Measurements from ENCODE around the gene PRDM4. TPM values are rescaled to one million over a fixed set of nuclear protein-coding genes. Genes with fewer than 3 reads are reported as not detected.

PRDM4 gene
- total RNA-seq, 2 experiments from 2014 or later, result 24.1 to 24.9 TPM

GRCh38 chr12:107762874-107763273 lies 1.9 kb upstream of the PRDM4 start:
- H3K4me1 Mint-ChIP-seq (ENCODE audit: low read depth), result peaks cover 26% of the 10 kb centered on the region
- peaks cover 11% of the 10 kb centered on the region for H3K27me3 Mint-ChIP-seq (ENCODE audit: low read depth)
- H3K4me3 Mint-ChIP-seq, result no peak overlapping the region
- H3K9me3 Mint-ChIP-seq (ENCODE audit: insufficient read depth), result no peaks in the 10 kb centered on the region
- H3K27ac Mint-ChIP-seq, result no peak overlapping the region
- DNase-seq (no peak), ATAC-seq (no peak)
- ChIA-PET POLR2A (no interaction called here), CTCF (interaction anchor here (0.8 to 1.0 kb wide), 2 partner anchors 122 to 149 kb away, joined by 3 to 5 read pairs; no protein-coding TSS in a partner anchor)
- peaks cover 6% of the 10 kb centered on the region for H3K36me3 Mint-ChIP-seq (ENCODE audit: low read depth)

DNA sequence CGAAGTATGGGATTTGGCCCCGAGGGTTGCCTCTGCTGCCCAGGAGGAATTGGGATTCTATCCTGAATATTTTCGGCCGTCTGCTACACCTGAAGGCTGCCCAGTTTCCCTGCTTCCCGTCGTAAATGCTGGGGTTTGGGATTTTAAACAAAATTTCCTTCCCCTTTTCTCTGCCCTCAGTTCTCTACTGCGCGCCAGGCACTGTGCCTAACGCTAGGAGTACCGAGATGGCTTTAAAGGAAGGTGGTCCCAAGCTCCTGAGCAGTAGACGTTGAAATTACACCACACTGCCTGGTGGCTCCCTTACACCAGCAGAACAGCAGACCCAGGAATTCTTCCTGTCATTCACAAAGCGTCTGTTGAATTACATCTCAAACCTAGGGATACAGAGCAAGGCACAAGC lies 566 bp upstream of the PRDM4 start:
- DNase-seq (no peak), ATAC-seq (no peak)
- Mint-ChIP-seq H3K4me1 (ENCODE audit: low read depth) (peaks cover 32% of the 10 kb centered on the region), H3K27ac (peak overlapping the region; percentile 84), H3K27me3 (ENCODE audit: low read depth) (peaks cover 2% of the 10 kb centered on the region), H3K9me3 (ENCODE audit: insufficient read depth) (no peaks in the 10 kb centered on the region), H3K4me3 (peak overlapping the region; percentile 71), H3K36me3 (ENCODE audit: low read depth) (peaks cover 13% of the 10 kb centered on the region)
- ChIA-PET POLR2A (no interaction called here), CTCF (interaction anchor here (1.0 kb wide), 1 partner anchor 83 kb away, joined by 4 read pairs; no protein-coding TSS in a partner anchor)

GRCh38 chr12:107760207-107760808 lies 629 bp downstream of the PRDM4 start:
- ATAC-seq (peak; percentile 32), DNase-seq (peak; percentile 49)
- H3K9me3 Mint-ChIP-seq (ENCODE audit: insufficient read depth), result no peaks in the 10 kb centered on the region
- peaks cover 17% of the 10 kb centered on the region for H3K36me3 Mint-ChIP-seq (ENCODE audit: low read depth)
- peaks cover 2% of the 10 kb centered on the region for H3K27me3 Mint-ChIP-seq (ENCODE audit: low read depth)
- H3K4me1 Mint-ChIP-seq (ENCODE audit: low read depth), result peaks cover 32% of the 10 kb centered on the region
- peak overlapping the region; percentile 87 for H3K4me3 Mint-ChIP-seq
- peak overlapping the region; percentile 86 for H3K27ac Mint-ChIP-seq
- POLR2A ChIA-PET, result interaction anchor here (0.5 to 1.0 kb wide), 2 partner anchors 75 to 110 kb away, joined by 3 read pairs; no protein-coding TSS in a partner anchor
- CTCF ChIA-PET, result interaction anchor here (1.0 kb wide), 1 partner anchor 127 kb away, joined by 5 read pairs; no protein-coding TSS in a partner anchor

- Mint-ChIP-seq H3K27me3 (ENCODE audit: low read depth) (peaks cover under 1% of the 10 kb centered on the region), H3K4me3 (peak overlapping the region; percentile 87), H3K36me3 (ENCODE audit: low read depth) (peaks cover 19% of the 10 kb centered on the region), H3K9me3 (ENCODE audit: insufficient read depth) (no peaks in the 10 kb centered on the region), H3K27ac (peak overlapping the region; percentile 75), H3K4me1 (ENCODE audit: low read depth) (peaks cover 32% of the 10 kb centered on the region)
- ChIA-PET CTCF (interaction anchor here (1.1 to 1.7 kb wide), 5 partner anchors 9 to 127 kb away, joined by 3 to 5 read pairs (median 4); no protein-coding TSS in a partner anchor), POLR2A (interaction anchor here (1.2 kb wide), 2 partner anchors 26 to 74 kb away, joined by 3 read pairs; no protein-coding TSS in a partner anchor)
- no peak for ATAC-seq
- peak; percentile 38 for DNase-seq
Observed at GRCh38 chr12:107759410-107759809, 1.5 kb downstream of the PRDM4 start.

DNA sequence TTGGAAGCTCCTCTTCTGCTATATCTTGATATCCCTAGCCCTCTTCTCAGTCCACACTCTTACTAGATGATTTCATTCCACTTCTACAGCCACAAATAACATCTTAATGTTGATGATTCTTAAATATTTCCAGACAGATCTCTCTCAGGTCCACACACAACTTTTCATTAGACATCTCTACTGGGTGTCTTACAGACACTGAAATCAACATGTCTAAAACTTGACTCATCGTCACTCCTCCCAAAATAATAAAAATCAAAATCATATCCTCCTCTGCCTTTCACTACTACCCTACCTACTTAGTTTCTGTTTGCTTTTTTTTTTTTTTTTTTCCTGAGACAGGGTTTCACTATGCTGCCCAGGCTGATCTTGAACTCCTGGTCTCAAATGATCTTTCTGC lies 11.9 kb downstream of the PRDM4 start:
- H3K4me3 Mint-ChIP-seq, result no peak overlapping the region
- H3K27me3 Mint-ChIP-seq (ENCODE audit: low read depth), result no peaks in the 10 kb centered on the region
- H3K36me3 Mint-ChIP-seq (ENCODE audit: low read depth), result peaks cover 41% of the 10 kb centered on the region
- no peak overlapping the region for H3K27ac Mint-ChIP-seq
- DNase-seq, result no peak
- ChIA-PET POLR2A (interaction anchor here (0.6 to 1.0 kb wide), 2 partner anchors 9 to 795 kb away, joined by 3 read pairs; no protein-coding TSS in a partner anchor), CTCF (interaction anchor here (1.3 to 1.4 kb wide), 2 partner anchors 8 to 73 kb away, joined by 4 read pairs; no protein-coding TSS in a partner anchor)
- H3K9me3 Mint-ChIP-seq (ENCODE audit: insufficient read depth), result no peaks in the 10 kb centered on the region
- no peaks in the 10 kb centered on the region for H3K4me1 Mint-ChIP-seq (ENCODE audit: low read depth)
- ATAC-seq, result no peak

DNA sequence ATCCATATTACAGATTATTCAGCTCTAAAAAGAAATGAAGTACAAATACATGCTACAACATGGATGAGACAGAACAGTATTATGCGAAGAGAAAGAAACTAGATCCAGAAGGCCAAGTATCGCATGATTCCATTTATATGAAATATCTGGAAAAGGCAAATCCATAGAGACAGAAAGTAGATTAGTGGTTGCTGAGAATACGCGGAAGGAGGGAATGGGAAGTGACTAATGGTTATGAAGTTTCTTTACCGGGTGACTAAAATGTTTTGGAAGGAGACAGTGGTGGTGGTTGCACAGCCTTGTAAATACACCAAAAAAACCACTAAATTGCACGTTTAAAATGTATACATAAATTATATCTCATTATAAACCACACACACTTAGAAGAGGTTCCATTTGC lies 12.5 kb downstream of the PRDM4 start:
- H3K36me3 Mint-ChIP-seq (ENCODE audit: low read depth), result peaks cover 39% of the 10 kb centered on the region
- DNase-seq (no peak), ATAC-seq (no peak)
- no peak overlapping the region for H3K4me3 Mint-ChIP-seq
- H3K4me1 Mint-ChIP-seq (ENCODE audit: low read depth), result no peaks in the 10 kb centered on the region
- H3K27ac Mint-ChIP-seq, result no peak overlapping the region
- H3K9me3 Mint-ChIP-seq (ENCODE audit: insufficient read depth), result no peaks in the 10 kb centered on the region
- ChIA-PET CTCF (interaction anchor here (1.3 to 1.4 kb wide), 2 partner anchors 9 to 72 kb away, joined by 4 read pairs; no protein-coding TSS in a partner anchor), POLR2A (interaction anchor here (0.6 to 1.0 kb wide), 2 partner anchors 9 to 794 kb away, joined by 3 read pairs; no protein-coding TSS in a partner anchor)
- no peaks in the 10 kb centered on the region for H3K27me3 Mint-ChIP-seq (ENCODE audit: low read depth)

- ChIA-PET CTCF (interaction anchor here (0.7 kb wide), 1 partner anchor 775 kb away, joined by 4 read pairs; no protein-coding TSS in a partner anchor), POLR2A (no interaction called here)
- Mint-ChIP-seq H3K27ac (peak overlapping the region; percentile 10), H3K9me3 (ENCODE audit: insufficient read depth) (no peaks in the 10 kb centered on the region), H3K27me3 (ENCODE audit: low read depth) (no peaks in the 10 kb centered on the region), H3K36me3 (ENCODE audit: low read depth) (peaks cover 67% of the 10 kb centered on the region), H3K4me1 (ENCODE audit: low read depth) (peaks cover 13% of the 10 kb centered on the region), H3K4me3 (no peak overlapping the region)
- ATAC-seq, result no peak
- peak; percentile 28 for DNase-seq
Observed at GRCh38 chr12:107736914-107737313, 24.0 kb downstream of the PRDM4 start.

DNA sequence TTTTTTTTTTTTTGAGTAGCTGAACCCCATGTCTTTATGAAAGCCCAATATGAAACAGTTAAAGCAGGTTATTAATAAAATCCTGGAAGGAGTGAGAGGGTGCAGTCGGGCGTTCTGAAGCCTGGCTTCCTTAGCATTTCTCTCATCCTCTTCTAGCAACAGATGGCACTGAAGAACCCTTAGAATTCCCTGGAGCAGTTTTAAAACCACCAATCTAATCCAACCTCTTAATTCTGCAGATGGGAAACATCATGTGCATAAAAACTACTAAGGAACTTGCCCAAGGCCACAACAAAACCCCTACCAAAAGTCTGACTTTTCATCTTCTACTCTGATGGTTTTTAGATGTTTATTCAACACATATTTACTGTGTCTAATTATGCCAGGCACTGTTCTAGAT lies 25.2 kb downstream of the PRDM4 start:
- Mint-ChIP-seq H3K9me3 (ENCODE audit: insufficient read depth) (no peaks in the 10 kb centered on the region), H3K27me3 (ENCODE audit: low read depth) (no peaks in the 10 kb centered on the region), H3K4me1 (ENCODE audit: low read depth) (peaks cover 13% of the 10 kb centered on the region), H3K27ac (no peak overlapping the region), H3K36me3 (ENCODE audit: low read depth) (peaks cover 60% of the 10 kb centered on the region), H3K4me3 (no peak overlapping the region)
- ATAC-seq, result no peak
- ChIA-PET POLR2A (no interaction called here), CTCF (no interaction called here)
- no peak for DNase-seq

- POLR2A ChIA-PET, result interaction anchor here (1.5 kb wide), 1 partner anchor 25 kb away, joined by 3 read pairs; no protein-coding TSS in a partner anchor
Observed at GRCh38 chr12:107734139-107734538, 26.8 kb downstream of the PRDM4 start.

GRCh38 chr12:107732365-107732764 lies 28.6 kb downstream of the PRDM4 start:
- DNase-seq, result no peak
- Mint-ChIP-seq H3K27me3 (ENCODE audit: low read depth) (no peaks in the 10 kb centered on the region), H3K9me3 (ENCODE audit: insufficient read depth) (no peaks in the 10 kb centered on the region), H3K4me3 (no peak overlapping the region), H3K36me3 (ENCODE audit: low read depth) (peaks cover 34% of the 10 kb centered on the region), H3K4me1 (ENCODE audit: low read depth) (peaks cover 9% of the 10 kb centered on the region), H3K27ac (no peak overlapping the region)
- ChIA-PET CTCF (interaction anchor here (1.3 kb wide), 1 partner anchor 153 kb away, joined by 3 read pairs; no protein-coding TSS in a partner anchor), POLR2A (no interaction called here)
- ATAC-seq, result no peak

More at GRCh38 chr12:107734139-107734538, 26.8 kb downstream of the PRDM4 start:
- CTCF ChIA-PET, result no interaction called here
- Mint-ChIP-seq H3K4me3 (no peak overlapping the region), H3K36me3 (ENCODE audit: low read depth) (peaks cover 50% of the 10 kb centered on the region), H3K4me1 (ENCODE audit: low read depth) (peaks cover 13% of the 10 kb centered on the region), H3K27me3 (ENCODE audit: low read depth) (no peaks in the 10 kb centered on the region), H3K9me3 (ENCODE audit: insufficient read depth) (no peaks in the 10 kb centered on the region), H3K27ac (no peak overlapping the region)
- ATAC-seq, result no peak
- DNase-seq, result no peak

GRCh38 chr12:107731366-107731765 lies 29.6 kb downstream of the PRDM4 start:
- H3K27me3 Mint-ChIP-seq (ENCODE audit: low read depth), result no peaks in the 10 kb centered on the region
- H3K36me3 Mint-ChIP-seq (ENCODE audit: low read depth), result peaks cover 25% of the 10 kb centered on the region
- H3K4me3 Mint-ChIP-seq, result no peak overlapping the region
- no peak overlapping the region for H3K27ac Mint-ChIP-seq
- no peak for ATAC-seq
- no peak for DNase-seq
- H3K4me1 Mint-ChIP-seq (ENCODE audit: low read depth), result no peaks in the 10 kb centered on the region
- CTCF ChIA-PET, result interaction anchor here (1.3 kb wide), 1 partner anchor 154 kb away, joined by 3 read pairs; no protein-coding TSS in a partner anchor
- no peaks in the 10 kb centered on the region for H3K9me3 Mint-ChIP-seq (ENCODE audit: insufficient read depth)
- POLR2A ChIA-PET, result no interaction called here

DNA sequence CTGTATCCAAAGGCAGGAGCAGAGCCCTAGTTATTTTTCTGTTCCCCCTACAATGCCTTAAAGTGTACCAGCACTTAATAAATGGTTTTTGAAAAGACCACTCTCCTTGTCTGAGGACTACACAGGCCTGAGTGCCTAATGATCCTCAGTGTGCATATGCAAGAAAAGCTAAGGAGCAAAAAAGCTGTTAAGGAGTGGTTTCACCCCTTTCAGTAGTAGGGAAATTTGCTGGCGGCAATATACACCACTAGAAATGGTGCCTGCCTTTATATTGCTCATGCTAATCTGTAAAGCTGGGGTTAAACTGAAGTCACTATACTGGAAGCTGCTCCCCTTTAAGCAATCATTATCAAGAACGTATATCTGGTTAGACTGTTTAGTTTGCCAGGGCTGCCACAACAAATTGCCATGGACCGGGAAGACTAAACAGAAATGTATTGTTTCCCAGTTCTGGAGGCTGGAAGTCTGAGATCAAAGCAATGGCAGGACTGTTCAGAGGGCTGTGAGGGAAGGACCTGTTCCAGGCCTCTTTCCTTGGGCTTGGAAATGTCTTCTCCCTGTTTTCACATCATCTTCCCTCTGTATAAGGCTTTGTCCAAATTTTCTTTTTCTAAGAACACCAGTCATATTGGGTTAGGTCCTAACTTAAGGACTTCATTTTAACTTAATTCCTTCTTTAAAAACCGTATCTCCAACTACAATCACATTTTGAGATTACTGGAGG lies 30.2 kb downstream of the PRDM4 start:
- ChIA-PET POLR2A (no interaction called here), CTCF (no interaction called here)
- Mint-ChIP-seq H3K9me3 (ENCODE audit: insufficient read depth) (no peaks in the 10 kb centered on the region), H3K27me3 (ENCODE audit: low read depth) (no peaks in the 10 kb centered on the region), H3K27ac (no peak overlapping the region), H3K4me1 (ENCODE audit: low read depth) (no peaks in the 10 kb centered on the region), H3K36me3 (ENCODE audit: low read depth) (peaks cover 19% of the 10 kb centered on the region), H3K4me3 (no peak overlapping the region)
- ATAC-seq, result no peak
- DNase-seq, result no peak
